Activated naive CD4-positive, alpha-beta T cell treated with Interleukin-2 at 50 U/mL for 16 hours (primary cell): ENCODE data around the gene TNS3.
"Not testable (repeated sequence)": the region's sequence is repeated elsewhere in the genome, so short reads cannot be mapped to it uniquely, and the experiment has no call there.

Experiments used
- DNase-seq: peaks from one replicate; pipeline ENCODE4 v3.0.0-alpha.2; 2020

TNS3 gene

DNA sequence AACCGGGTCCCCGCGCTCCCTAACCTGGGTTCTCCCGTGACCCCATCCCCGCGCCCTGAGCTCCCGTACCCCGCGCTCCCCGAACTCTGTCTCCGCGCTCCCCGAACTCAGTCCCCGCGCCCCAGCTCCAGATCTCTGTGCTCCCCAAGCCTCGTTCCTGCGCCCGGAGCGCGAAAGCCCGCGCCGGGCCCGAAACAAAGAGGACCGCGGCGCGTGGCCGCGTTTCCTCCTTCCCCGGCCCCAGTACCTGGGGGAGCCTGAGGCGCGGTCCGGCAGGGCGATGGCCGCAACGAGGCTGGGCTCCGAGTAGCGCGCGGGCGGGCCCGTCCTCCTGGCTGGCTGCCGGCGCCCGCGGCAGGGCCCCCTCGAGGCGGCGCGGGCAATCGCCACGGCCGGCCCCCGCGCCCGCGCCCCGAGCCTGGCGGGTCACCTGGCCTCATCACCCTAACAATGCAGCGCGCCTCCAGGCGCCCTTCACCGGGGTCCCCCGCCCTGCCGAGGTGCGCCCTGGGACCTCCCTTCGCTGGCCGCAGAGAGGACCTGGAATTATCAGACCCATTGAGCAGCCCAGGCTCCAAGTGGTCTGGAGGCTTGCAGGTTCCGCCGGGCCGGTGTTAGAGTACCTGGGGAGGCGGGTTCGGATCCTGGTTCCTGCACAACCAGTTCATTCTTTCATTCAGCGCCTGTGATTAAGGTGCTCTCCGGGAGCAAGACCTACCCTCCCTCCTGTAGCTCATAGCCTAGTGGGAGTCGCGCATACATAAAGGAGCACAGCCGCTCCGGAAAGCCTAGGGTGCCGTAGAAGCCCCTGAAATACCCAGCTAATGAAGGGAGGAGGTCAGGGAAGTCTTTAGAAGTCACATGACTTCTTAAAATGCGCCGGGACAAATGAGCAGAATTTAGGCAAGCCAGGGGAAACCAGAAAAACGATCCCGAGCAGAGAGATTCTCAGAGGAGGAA lies at the start of gene TNS3:
TNS3 (minus strand) TSS at position 308 of the 960 bp plus-strand sequence. CDS start 142,475 bp downstream, outside the sequence.
- DNase-seq: no peak

DNA sequence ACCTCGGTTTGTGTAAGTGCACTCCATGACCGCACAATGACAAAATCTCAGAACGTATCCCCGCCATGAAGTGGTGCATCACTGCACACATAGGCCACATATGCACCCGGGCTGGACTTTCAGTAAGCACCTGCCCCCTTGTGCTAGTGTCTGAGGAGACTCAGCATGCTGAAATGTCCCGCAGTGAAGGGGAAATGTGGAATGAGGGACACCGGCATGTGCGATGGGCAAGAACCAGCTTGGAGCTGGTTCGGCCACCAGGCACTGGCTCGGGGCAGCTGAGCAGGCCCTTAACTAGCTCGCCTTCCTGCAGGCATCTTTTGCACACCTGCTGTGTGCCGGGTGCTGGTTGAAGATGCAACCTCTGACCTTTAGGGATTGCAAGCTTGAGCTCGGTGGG lies 49.8 kb upstream of the TNS3 start:
- DNase-seq: no peak

DNA sequence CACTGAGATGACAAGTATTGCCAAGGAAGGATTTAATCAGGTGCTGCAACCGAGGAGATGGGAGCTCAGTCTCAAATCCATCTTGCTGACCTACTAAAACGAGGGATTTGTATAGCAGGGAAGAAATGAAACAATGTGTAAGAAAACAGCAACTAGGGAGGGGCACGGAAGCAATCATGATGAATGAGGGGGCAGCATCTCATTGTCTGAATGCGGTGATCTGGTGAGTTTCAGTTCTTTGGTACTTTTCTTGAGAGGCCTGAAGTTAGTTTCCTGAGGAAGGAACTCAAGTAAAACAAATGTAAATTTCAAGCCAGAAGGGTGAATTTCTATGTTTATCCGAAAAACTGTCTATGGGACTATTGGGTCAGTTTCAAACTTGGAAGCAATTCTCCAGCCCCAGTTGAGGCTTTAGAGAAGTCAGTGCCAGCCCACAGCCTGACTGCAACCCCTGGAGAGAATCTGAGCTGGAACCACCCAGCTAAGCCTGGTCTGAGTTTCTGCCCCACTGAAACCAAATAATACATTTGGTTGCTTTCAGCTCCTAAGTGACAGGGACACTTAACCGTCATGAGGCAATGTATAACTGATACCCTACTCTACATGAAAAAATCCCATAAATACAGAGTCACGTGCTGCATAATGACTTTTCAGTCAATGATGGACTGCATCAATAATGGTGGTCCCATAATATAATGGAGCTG lies 45.8 kb upstream of the TNS3 start:
- DNase-seq: no peak

DNA sequence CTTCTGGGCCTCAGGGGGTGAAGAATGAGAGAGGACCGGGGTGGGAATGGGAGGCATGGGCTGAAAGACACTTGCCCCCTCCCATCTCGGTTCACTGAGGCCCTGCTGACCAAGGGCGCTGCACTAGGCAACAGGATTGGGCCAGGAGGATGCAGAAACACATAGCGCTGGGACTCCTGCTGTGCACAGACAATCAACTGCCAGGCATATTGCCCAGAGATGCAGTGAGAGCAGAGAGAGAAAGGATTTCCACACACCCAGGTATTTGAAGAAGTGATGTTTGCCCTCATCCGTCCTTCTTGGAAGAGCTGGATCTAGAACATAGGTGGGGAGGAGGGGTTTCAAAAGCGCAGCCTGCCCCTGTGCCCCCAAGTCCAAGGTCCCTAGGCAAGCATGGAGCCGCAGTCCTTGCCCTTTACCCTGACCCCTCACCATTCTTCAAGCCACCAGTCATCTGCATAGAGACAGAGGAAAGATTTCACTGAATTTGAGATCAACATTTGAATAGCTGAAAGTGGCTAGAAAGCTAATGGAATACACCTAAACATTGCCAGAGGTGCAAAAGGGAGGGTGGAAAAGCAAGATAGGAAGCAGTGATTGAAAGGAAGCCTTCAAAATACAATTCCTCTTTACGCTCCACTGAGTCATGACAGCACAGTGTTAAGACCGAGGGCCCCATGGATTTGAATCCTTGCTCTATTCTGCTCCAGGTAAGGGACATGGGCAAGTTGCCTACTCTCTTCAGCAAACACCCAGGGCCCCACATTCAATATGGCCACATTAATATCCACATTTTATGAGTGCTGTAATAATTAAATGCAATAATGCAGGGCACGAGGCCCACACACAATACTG lies 44.2 kb upstream of the TNS3 start:
- no peak for DNase-seq

DNA sequence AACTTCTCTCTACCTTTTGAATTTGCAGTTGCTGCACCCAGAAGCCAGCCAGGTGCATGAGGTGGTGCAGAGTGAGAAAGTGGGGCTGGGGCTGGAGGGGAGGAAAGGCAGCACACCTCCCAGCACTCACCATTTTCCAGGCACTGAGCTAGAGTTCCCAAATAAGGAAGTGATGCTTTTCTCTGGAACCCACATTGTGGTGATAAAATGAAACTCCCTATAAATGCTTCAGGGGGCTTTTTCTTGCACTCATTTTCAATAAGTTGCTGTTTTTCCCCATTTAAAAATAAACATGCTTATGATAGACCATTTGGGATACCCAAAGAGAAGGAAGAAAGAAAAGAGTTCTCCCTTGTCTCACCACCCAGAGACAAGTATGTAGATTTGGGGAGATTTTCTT lies 42.8 kb upstream of the TNS3 start:
- no peak for DNase-seq

DNA sequence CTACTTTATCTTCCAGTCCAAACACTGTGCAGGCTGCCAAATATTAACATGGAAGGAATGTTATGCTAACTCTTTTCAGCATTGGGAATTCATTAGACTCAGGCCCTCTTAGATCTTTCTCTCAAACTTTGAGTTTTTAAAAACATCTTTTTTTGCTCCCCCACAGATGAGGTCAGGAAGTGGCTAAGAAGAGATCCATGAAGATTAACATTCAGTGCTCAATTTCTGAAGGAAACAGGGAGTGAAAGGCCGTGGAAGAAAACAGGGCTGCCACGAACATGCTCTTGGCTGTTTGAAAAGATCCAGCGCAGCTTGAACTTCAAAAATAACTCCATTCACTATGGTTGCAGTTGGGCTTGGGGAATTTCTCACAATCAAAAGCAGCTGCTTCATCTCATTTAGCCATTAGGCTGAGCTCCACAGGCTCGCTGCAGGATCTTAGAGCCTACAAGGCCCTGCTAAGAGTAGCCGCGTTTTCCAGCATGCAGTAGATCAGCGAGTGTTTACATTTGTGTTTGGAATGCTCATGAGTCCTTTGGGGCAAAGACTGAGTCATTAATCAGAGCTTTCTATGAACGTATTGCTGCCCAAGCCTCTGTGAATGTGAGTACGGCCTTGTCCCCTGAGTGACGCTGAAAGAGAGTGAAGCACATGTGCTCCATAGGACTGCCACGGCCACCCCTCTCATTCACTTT lies 41.2 kb upstream of the TNS3 start:
- no peak for DNase-seq

DNA sequence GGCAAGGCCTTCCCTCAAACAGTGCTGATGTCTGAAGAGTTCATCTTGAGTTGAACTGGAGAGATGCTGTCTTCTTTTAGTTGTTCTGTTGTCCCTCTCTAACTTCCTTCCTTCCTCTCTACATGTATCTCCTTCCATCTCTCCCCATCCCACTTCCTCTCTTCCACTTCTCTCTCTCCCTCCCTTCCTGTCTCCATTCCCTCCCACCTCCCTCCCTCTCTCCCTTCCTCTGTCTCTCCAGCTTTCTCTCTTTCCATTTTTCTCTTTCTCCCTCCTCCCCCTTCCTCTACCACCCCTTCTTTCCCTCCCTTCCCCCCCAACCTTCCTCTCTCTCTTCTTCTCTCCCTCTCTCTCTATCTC lies 40.7 kb upstream of the TNS3 start:
- no peak for DNase-seq

DNA sequence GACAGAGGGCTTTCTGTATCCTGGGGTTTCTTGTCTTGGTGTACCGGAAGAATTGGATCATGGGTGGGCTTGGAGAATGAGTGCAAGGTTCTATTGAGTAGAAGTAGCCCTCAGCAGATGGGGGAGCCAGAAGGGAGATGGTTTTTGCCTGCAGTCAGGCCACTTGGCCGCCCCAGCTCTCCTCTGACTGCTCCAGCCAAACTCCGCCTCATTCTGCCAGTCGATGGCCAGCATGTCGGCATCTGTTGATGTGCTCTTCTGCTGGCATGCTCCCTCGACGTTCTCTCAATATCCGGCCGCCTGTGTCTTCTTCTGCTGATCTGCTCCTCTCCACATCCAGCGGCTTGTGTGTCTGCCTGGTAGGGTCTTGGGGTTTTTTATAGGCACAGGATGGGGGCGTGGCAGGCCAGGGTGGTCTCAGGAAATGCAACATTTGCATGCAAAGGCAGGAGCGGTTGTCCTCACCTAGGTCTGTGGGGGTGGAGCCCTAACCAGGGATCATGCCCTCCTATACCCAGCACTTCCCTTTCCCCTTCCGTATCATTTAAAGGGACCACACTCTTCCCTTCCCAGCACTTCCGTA lies 40.2 kb upstream of the TNS3 start:
- DNase-seq: no peak

DNA sequence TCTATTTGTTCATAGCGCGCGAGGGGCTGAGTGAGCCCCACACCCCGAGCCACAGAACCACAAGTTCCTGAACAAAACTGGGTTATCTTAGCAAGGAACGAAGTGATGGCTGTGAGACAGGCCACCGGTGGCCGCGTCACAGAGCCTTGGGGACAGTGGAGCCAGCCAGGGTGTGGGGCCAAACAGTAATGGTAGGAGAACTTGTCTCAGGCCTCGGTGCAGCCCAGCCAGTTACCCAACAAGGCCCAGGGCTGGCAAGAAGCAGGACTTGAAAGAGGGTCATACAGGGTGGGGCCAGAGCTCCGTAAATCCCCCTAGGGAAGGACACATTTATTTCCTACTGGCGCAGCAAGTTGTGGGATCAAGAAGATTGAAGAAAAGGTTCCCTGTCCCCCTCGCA lies 39.4 kb upstream of the TNS3 start:
- no peak for DNase-seq

DNA sequence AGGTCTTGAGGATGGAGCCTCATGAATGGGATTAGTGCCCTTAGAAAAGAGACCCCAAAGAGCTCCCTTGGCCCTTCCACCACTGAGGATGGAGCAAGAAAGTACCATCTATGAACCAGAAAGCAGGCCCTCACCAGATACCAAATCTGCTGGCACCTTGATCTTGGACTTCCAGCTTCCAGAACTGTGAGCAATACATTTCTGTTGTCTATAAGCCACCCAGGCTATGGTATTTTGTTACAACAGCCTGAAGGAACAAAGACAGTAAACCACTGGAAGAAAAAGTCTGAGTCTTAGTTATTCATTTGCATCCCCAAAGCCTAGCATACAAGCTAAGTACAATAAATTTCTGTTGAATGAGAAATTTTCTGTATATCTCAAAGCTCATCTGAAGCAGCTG lies 37.9 kb upstream of the TNS3 start:
- no peak for DNase-seq

DNA sequence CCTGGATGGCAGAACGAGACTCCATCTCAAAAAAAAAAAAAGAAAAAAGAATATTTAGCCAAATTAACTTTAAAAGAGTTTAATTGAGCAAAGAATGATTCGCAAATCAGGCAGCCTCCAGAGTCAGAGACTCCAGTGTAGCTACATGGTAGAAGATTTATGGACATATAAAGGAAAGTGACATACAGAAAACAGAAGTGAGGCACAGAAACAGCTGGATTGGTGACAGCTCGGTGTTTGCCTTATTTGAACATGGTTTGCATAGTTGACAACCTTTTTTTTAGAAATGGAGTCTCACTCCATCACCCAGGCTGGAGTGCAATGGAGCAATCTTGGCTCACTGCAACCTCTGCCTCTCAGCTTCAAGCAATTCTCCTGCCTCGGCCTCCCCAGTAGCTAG lies 35.2 kb upstream of the TNS3 start:
- DNase-seq: no peak

DNA sequence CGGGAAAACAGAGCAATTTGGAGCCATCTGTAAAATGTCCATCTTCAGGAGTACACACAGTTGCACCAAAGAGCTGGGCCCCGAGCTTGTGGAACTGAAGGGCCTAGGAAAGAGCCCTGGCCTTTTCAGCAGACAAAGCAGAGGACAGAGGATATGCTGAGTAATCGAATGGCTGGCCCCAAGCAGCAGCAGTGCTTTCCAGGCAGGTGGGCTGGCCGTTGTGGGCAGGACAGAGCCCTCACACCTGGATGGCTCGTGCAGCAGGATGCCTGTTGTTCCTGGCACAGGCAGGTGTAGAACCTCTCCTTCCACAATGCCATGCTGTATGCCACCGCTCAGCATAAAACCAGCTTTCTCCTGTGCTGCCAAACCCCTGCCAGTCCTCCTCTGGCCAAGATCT lies 32.5 kb upstream of the TNS3 start:
- no peak for DNase-seq

DNA sequence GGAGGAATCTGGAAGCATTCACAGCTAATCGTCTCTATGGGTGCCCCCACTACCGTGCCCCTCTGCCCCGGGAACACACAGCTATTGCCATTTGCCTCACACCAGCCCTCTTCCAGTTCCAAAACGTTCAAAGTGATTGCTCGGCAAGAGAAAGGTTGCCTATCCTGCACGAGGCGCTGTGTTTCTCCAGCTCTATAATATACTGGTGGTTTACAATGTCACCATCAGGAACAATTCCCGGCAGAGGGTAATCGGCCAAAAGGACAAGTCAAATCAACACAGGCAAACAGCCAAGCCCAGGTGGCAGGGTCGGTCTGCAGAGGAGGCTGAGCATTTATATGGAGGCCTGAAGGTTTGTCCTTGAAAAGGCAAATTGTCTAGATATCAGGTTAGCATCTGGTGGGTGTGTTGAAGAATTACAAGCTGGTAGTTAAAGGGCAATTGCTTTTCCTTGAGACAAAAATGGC lies 29.2 kb upstream of the TNS3 start:
- no peak for DNase-seq

DNA sequence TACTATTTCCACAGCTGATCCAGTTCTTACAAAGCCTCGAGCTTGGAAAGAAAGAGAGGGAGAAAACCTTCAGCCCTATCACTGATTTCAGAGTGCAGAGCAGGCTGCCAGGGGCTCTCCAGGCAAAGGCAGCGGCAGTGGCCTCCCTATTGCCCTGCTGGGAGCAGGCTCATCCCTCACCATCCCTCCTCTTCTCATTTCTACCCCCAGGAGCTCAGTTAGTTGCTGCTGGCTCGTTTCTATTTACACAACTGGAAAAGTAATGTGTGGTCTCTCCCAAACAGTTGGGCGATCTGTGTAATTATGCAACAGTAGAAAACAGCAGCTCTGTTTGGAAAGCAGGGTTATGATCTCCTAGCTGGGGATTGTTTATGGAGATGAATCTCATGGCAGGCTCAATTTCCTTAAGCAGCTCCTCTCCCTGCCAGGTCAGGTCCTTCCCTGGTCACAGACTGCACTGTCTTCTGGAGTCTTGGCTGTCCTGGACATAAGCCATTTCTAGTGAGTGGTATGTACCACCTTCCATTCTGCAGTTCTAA lies 28.7 kb upstream of the TNS3 start:
- DNase-seq: no peak

DNA sequence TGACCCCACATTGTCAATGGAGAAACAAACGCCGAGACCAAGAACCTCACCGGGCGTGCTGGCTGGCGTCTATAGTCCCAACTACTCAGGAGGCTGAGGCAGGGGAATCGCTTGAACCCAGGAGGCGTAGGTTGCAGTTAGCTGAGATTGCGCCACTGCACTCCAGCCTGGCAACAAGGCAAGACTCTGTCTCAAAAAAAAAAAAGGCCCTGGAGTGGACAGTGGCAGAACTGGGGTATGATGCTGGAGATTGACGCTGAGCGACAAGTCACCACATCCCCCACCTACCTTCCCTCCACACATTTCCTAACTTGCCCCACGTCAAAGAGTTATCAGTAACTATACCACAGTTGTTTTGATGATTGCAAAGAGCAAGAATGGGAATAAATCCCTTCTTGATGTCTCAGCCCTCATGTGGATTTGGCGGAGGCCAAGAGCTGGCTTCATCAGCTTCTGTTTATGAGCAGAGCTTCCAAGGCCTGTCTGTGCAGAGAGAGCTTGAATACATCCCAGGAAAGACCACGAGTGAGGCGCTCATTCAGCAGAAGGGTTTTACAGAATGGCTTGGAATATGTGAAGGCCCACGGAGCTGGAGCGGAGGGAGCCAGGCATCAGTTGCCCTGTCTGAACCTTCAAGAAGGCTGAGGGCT lies 28.0 kb upstream of the TNS3 start:
- no peak for DNase-seq

DNA sequence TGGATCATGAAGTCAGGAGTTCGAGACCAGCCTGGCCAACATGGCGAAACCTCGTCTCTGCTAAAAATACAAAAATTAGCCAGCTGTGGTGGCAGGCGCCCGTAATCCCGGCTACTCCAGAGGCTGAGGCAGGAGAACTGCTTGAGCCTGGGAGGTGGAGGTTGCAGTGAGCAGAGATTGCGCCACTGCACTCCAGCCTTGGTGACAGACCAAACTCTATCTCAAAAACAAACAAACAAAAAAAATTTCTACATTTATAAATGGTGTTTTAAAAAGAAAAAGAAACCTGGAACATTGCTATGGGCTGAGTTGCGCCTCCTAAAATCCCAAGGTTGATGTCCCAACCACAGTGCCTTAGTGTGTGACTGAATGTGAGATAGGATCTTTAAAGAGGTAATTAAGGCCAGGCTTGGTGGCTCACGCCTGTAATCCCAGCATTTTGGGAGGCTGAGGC lies 24.7 kb upstream of the TNS3 start:
- DNase-seq: not testable (repeated sequence)

DNA sequence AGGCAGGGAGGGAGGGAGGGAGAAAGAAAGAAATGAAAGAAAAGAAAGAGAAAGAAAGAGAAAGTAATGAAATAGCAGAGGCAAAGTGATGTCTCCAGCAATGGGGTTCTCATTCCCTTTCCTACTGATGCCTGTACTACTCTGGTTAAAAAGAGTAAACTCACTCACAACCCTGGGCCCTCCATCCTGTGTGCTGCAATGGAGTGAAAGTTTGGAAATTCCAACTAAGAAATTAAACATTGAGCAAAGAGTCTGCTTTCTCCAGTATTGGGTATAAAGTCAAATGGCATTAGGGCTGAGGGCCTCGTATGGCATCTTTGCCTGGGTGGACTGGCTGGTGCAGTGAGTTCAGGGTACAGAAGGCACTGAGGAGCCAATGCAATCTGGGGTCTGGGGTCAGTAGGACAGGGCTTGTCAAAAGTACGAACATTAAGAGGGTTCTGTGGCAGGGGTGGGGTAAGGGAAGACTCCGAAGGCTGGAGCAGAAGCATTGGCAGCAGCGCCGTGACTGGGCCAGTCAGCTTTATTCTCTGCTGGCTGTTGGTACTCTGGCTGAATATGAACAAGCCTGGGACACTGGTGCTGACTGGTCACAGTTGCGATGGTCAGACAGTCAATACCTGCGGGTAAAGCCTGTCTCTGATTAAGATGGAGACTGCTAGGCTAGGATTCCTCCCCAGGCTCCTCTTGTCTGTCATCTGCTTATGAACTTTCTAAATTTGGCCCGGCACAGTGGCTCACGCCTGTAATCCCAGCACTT lies 24.1 kb upstream of the TNS3 start:
- no peak for DNase-seq

DNA sequence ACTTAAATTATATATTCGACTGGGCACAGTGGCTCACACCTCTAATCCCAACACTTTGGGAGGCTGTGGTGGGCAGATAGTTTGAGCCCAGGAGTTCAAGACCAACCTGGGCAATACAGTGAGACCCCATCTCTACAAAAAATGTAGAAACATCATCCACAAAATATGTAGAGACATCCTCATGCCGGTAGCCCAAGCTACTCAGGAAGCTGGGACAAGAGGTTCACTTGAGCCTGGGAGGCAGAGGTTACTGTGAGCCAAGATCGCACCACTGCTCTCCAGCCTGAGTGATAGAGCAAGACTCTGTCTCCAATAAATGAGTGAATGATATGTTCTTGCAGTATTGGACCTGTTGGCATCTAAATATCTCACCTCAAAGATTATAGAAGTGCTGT lies 22.6 kb upstream of the TNS3 start:
- no peak for DNase-seq

DNA sequence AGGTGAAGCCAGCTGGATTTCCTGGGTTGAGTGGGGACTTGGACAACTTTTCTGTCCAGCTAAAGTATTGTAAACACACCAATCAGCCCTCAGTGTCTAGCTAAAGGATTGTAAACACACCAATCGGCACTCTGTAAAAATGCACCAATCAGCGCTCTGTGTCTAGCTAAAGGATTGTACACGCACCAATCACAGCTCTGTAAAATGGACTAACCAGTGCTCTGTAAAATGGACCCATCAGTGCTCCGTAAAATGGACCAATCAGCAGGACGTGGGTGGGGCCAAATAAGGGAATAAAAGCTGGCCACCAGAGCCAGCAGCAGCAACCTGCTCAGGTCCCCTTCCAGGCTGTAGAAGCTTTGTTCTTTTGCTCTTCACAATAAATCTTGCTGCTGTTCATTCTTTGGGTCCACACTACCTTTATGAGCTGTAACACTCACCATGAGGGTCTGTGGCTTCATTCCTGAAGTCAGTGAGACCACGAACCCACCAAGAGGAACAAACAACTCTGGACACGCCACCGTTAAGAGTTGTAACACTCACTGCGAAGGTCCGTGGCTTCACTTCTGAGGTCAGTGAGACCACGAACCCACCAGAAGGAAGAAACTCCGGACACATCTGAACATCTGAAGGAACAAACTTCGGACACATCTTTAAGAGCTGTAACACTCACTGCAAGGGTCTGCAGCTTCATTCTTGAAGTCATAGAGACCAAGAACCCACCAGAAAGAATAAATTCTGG lies 21.8 kb upstream of the TNS3 start:
- not testable (repeated sequence) for DNase-seq
